Upper lobe of right lung (tissue), 1 donor: ENCODE data around the gene XPO6. TPM values are rescaled to one million over a fixed set of nuclear protein-coding genes. Genes with fewer than 3 reads are reported as not detected.

Experiments used
- ATAC-seq: fragments of 200-7000 bp; cut with Tn5 transposase; one replicate; pipeline ENCODE4 v1.9.1; 2020; ENCODE audit warnings: mild to moderate bottlenecking, moderate library complexity
- DNase-seq: peaks from one replicate; pipeline ENCODE4 v3.0.0-alpha.2; 2020
- H3K27ac ChIP-seq: fragments of 200-600 bp; one replicate; pipeline ENCODE4 v1.8.0; 2022
- H3K27me3 ChIP-seq: fragments of 200-600 bp; one replicate; pipeline ENCODE4 v1.8.0; 2022; ENCODE audit warnings: mild to moderate bottlenecking
- H3K36me3 ChIP-seq: fragments of 200-600 bp; one replicate; pipeline ENCODE4 v1.8.0; 2022
- H3K4me1 ChIP-seq: fragments of 200-600 bp; one replicate; pipeline ENCODE4 v1.8.0; 2022
- H3K4me3 ChIP-seq: fragments of 200-600 bp; one replicate; pipeline ENCODE4 v1.8.0; 2022; ENCODE audit warnings: mild to moderate bottlenecking
- H3K9me3 ChIP-seq: fragments of 200-600 bp; one replicate; pipeline ENCODE4 v1.8.0; 2022
- CTCF ChIP-seq: fragments of 200-600 bp; IDR thresholded peaks from one replicate; pipeline ENCODE4 v1.8.0; 2022; ENCODE audit warnings: antibody characterized with exemption
- intact Hi-C: fragments of 100-400 bp; cut with DNase I; formaldehyde crosslinking; loops from one replicate; pipeline ENCODE4 v1.11.0; 2022
- total RNA-seq: library from RNA; stranded (reverse); fragmentation: NEBNext Ultra II Directional; extraction: Animal tissue kit (Norgen Biotek cat#: 25700); gene quantifications from one replicate; pipeline ENCODE4 v1.2.1, GENCODE V29; 2021
- donor health status: DM: no; HTN: yes; CAD: no; lungs with severe emphysema.

XPO6 gene
- total RNA-seq, 1 donor from 2014 or later = 102 TPM

DNA sequence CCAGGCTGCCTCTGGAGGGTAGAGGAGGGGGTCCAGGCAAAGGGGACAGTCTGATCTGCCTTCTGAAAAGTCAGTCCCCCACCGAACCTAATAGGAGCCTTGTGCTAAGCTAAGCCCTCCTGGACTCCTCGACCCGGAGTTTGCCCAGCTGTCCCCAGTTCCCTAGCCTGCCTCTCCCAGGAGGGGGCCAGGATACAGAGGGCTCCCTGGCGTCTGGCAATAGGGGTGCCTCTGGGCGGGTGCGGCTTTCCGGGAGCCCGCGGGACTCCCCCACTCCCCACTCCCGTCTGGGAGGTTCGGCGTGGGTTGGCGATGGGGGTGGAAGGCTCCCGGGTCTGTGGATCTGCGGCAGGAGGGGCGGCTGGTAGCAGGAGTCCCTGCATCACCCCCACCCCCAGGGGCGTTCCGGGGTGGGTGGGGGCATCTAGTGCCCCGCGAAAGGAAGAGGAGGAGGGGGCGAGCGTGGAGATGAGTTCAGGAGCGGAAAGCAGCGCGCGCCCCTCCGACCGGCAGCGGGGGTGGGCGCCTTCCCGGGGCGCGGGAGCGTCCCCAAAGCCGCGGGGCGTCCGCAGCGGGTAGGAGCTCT lies 149.4 kb downstream of the XPO6 start:
- Histone ChIP-seq H3K4me3 (peak overlapping the region; percentile 14), H3K27ac (no peak overlapping the region), H3K9me3 (no peaks in the 10 kb centered on the region), H3K27me3 (peaks cover 54% of the 10 kb centered on the region), H3K4me1 (no peaks in the 10 kb centered on the region), H3K36me3 (no peaks in the 10 kb centered on the region)
- ATAC-seq (no peak), DNase-seq (no peak)
- intact Hi-C loops = no loop called here
- no peak for TF ChIP-seq CTCF

- Histone ChIP-seq H3K36me3 (no peaks in the 10 kb centered on the region), H3K4me1 (no peaks in the 10 kb centered on the region), H3K4me3 (no peak overlapping the region), H3K27me3 (peaks cover 54% of the 10 kb centered on the region), H3K9me3 (no peaks in the 10 kb centered on the region), H3K27ac (no peak overlapping the region)
- no peak for DNase-seq
- TF ChIP-seq CTCF = no peak
- no peak for ATAC-seq
- intact Hi-C loops = no loop called here
These were observed 150.2 kb downstream of the XPO6 start for GRCh38 chr16:28061352-28062101.

GRCh38 chr16:28059841-28060575 lies 151.8 kb downstream of the XPO6 start:
- no peak overlapping the region for H3K4me3 ChIP-seq
- H3K36me3 ChIP-seq = no peaks in the 10 kb centered on the region
- no peaks in the 10 kb centered on the region for H3K4me1 ChIP-seq
- intact Hi-C loops = no loop called here
- no peak for TF ChIP-seq CTCF
- H3K27ac ChIP-seq = no peak overlapping the region
- ATAC-seq (no peak), DNase-seq (no peak)
- H3K27me3 ChIP-seq = peaks cover 58% of the 10 kb centered on the region
- H3K9me3 ChIP-seq = no peaks in the 10 kb centered on the region

GRCh38 chr16:28058839-28059589 lies 152.8 kb downstream of the XPO6 start:
- no peak for TF ChIP-seq CTCF
- intact Hi-C loops = no loop called here
- H3K9me3 ChIP-seq = no peaks in the 10 kb centered on the region
- no peak for ATAC-seq
- no peaks in the 10 kb centered on the region for H3K4me1 ChIP-seq
- no peak overlapping the region for H3K4me3 ChIP-seq
- H3K36me3 ChIP-seq = no peaks in the 10 kb centered on the region
- peaks cover 56% of the 10 kb centered on the region for H3K27me3 ChIP-seq
- no peak overlapping the region for H3K27ac ChIP-seq
- no peak for DNase-seq

DNA sequence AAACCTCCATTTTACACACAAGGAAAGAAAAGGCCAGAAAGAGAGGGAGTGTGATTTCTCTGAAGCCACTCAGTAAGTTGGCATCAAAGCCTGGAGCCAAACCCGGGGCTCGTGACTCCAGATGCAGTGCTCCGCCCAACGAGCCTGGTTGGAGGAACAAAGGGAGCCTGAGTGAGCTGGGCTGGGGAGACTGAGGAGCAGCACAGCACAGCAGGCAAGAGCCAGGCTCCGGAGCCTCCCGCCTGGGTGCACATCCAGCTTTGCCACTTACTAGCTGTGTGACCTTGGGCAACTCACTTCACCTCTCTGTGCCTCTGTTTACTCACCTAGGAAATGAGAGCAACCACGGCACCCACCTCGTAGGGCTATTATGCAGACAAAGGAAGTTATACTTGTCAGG lies 153.8 kb downstream of the XPO6 start:
- ATAC-seq (no peak), DNase-seq (no peak)
- Histone ChIP-seq H3K27me3 (peaks cover 58% of the 10 kb centered on the region), H3K27ac (no peak overlapping the region), H3K36me3 (no peaks in the 10 kb centered on the region), H3K4me3 (no peak overlapping the region), H3K4me1 (no peaks in the 10 kb centered on the region), H3K9me3 (no peaks in the 10 kb centered on the region)
- intact Hi-C loops = no loop called here
- TF ChIP-seq CTCF = no peak
